ENCODE measurements around the gene FAM228A.

FAM228A gene

GRCh38 chr2:24233321-24233720 lies 58.5 kb downstream of the FAM228A start:
- Histone ChIP-seq H3K36me3 (ENCODE audit: insufficient read depth, low read depth, low read length) (no peaks in the 10 kb centered on the region), H3K4me1 (ENCODE audit: insufficient read depth, low read length) (no peaks in the 10 kb centered on the region), H3K27me3 (ENCODE audit: insufficient read depth, low read length) (no peaks in the 10 kb centered on the region), H3K9ac (ENCODE audit: low read depth, low read length) (no peak overlapping the region), H3K9me3 (ENCODE audit: insufficient read depth, low read depth, low read length) (no peaks in the 10 kb centered on the region), H3K27ac (ENCODE audit: low read length) (no peak overlapping the region), H3K4me3 (ENCODE audit: low read length) (no peak overlapping the region)

- no peaks in the 10 kb centered on the region for H3K36me3 ChIP-seq (ENCODE audit: insufficient read depth, low read depth, low read length)
These were observed 62.5 kb downstream of the FAM228A start for GRCh38 chr2:24237313-24237712.

GRCh38 chr2:24238158-24238557 lies 63.3 kb downstream of the FAM228A start:
- no peaks in the 10 kb centered on the region for H3K27me3 ChIP-seq (ENCODE audit: insufficient read depth, low read length)
- no peak overlapping the region for H3K27ac ChIP-seq (ENCODE audit: low read length)
- no peak overlapping the region for H3K4me3 ChIP-seq (ENCODE audit: low read length)
- peaks cover 3% of the 10 kb centered on the region; the same call in 1 of the 2 replicates for H3K4me1 ChIP-seq (ENCODE audit: insufficient read depth, low read length)
- no peaks in the 10 kb centered on the region for H3K36me3 ChIP-seq (ENCODE audit: insufficient read depth, low read depth, low read length)
- H3K9ac ChIP-seq (ENCODE audit: low read depth, low read length), result no peak overlapping the region
- no peaks in the 10 kb centered on the region for H3K9me3 ChIP-seq (ENCODE audit: insufficient read depth, low read depth, low read length)

More at GRCh38 chr2:24237313-24237712, 62.5 kb downstream of the FAM228A start:
- Histone ChIP-seq H3K27ac (ENCODE audit: low read length) (no peak overlapping the region), H3K4me3 (ENCODE audit: low read length) (no peak overlapping the region), H3K9me3 (ENCODE audit: insufficient read depth, low read depth, low read length) (no peaks in the 10 kb centered on the region), H3K9ac (ENCODE audit: low read depth, low read length) (no peak overlapping the region), H3K4me1 (ENCODE audit: insufficient read depth, low read length) (peaks cover 3% of the 10 kb centered on the region; the same call in 1 of the 2 replicates), H3K27me3 (ENCODE audit: insufficient read depth, low read length) (no peaks in the 10 kb centered on the region)

- Histone ChIP-seq H3K27ac (ENCODE audit: low read length) (no peak overlapping the region), H3K9me3 (ENCODE audit: insufficient read depth, low read depth, low read length) (no peaks in the 10 kb centered on the region), H3K9ac (ENCODE audit: low read depth, low read length) (no peak overlapping the region), H3K4me1 (ENCODE audit: insufficient read depth, low read length) (peaks cover 3% of the 10 kb centered on the region; the same call in 1 of the 2 replicates), H3K27me3 (ENCODE audit: insufficient read depth, low read length) (no peaks in the 10 kb centered on the region), H3K4me3 (ENCODE audit: low read length) (no peak overlapping the region), H3K36me3 (ENCODE audit: insufficient read depth, low read depth, low read length) (no peaks in the 10 kb centered on the region)
These were observed 64.7 kb downstream of the FAM228A start for GRCh38 chr2:24239553-24239952.

Measured in iPS-20b (cell line).